ENCODE data around the gene FOXN4.

The FOXN4 gene

GRCh38 chr12:109263439-109263838 lies 45.6 kb downstream of the FOXN4 start:
- no peak for DNase-seq (ENCODE audit: low spot score)
- TF ChIP-seq CTCF (IDR thresholded peaks at IDR 0.05): no peak
- Histone ChIP-seq H3K27ac (no peak overlapping the region), H3K4me3 (no peak overlapping the region)

DNA sequence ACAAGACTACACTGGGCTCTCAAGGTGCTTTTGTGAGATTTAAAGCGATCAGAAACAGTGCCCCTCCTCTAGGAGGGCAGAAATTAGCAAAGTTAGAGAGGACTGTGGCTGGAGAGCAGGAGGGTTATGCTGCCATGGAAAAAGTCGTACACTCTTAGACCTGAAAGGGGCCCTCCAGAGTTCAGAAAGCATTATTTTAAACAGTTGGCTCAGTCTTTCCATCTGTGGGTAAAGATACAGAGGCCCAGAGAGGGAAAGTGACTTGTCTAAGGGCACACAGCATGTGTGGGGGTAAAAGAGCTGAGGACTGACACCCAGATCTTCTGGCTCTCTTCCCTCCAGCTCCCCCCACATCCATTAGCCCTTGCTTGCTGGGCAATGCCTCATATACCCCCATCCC lies 47.1 kb downstream of the FOXN4 start:
- Histone ChIP-seq H3K27ac (no peak overlapping the region), H3K4me3 (no peak overlapping the region)
- no peak for TF ChIP-seq CTCF (IDR thresholded peaks at IDR 0.05)
- no peak for DNase-seq (ENCODE audit: low spot score)

- H3K4me3 ChIP-seq: no peak overlapping the region
- no peak for TF ChIP-seq CTCF (IDR thresholded peaks at IDR 0.05)
- no peak overlapping the region for H3K27ac ChIP-seq
- DNase-seq (ENCODE audit: low spot score): no peak
Observed at GRCh38 chr12:109261087-109261486, 48.0 kb downstream of the FOXN4 start.

GRCh38 chr12:109259545-109259895 lies 49.6 kb downstream of the FOXN4 start:
- TF ChIP-seq CTCF (IDR thresholded peaks at IDR 0.05): no peak
- H3K4me3 ChIP-seq: no peak overlapping the region
- H3K27ac ChIP-seq: no peak overlapping the region
- DNase-seq (ENCODE audit: low spot score): no peak

- Histone ChIP-seq H3K4me3 (no peak overlapping the region), H3K27ac (no peak overlapping the region)
- no peak for TF ChIP-seq CTCF (IDR thresholded peaks at IDR 0.05)
- DNase-seq (ENCODE audit: low spot score): no peak
Observed at GRCh38 chr12:109258607-109259544, 50.2 kb downstream of the FOXN4 start.

GRCh38 chr12:109258201-109258600 lies 50.9 kb downstream of the FOXN4 start:
- TF ChIP-seq CTCF (IDR thresholded peaks at IDR 0.05): no peak

GRCh38 chr12:109256011-109256410 lies 53.1 kb downstream of the FOXN4 start:
- TF ChIP-seq CTCF (IDR thresholded peaks at IDR 0.05): no peak
- DNase-seq (ENCODE audit: low spot score): no peak
- Histone ChIP-seq H3K4me3 (no peak overlapping the region), H3K27ac (no peak overlapping the region)

More at GRCh38 chr12:109258201-109258600, 50.9 kb downstream of the FOXN4 start:
- Histone ChIP-seq H3K27ac (no peak overlapping the region), H3K4me3 (no peak overlapping the region)
- DNase-seq (ENCODE audit: low spot score): no peak
